RWPE1 (cell line): Measurements from ENCODE around the gene TALDO1.
A peak's percentile ranks its signal among the peaks of the same experiment; 100 is the strongest.

ENCODE experiments used
- CTCF ChIA-PET: fragments of 350-600 bp; sonication (Branson Sonifier 250); formaldehyde crosslinking; extraction: SDS; loops from one replicate; lab custom pipeline; 2021; lab: Yijun Ruan, JAX
- POLR2A ChIA-PET: fragments of 400-600 bp; formaldehyde crosslinking; extraction: SDS; loops from one replicate; lab custom pipeline; 2020; ENCODE audit warnings: antibody characterized with exemption; ENCODE audit not compliant: low non-redundant PET; lab: Yijun Ruan, JAX
- DNase-seq: peaks from one replicate; pipeline ENCODE4 v3.0.0; 2012; ENCODE audit warnings: low spot score
- H3K27ac ChIP-seq: fragments of 450-650 bp; 2 replicates; pipeline ENCODE4 v1.5.1; 2017
- CTCF ChIP-seq: fragments of 450-650 bp; conservative IDR thresholded peaks from 2 replicates; pipeline ENCODE4 v1.5.1; 2017; ENCODE audit warnings: low read depth, mild to moderate bottlenecking

Gene TALDO1

GRCh38 chr11:709109-709997, 37.9 kb upstream of the TALDO1 start:
- no peak for DNase-seq
- ChIA-PET CTCF (interaction anchor here (1.0 kb wide), 1 partner anchor 18 kb away, joined by 4 read pairs; no protein-coding TSS in a partner anchor), POLR2A (no interaction called here)
- H3K27ac ChIP-seq = peak overlapping the region; percentile 97
- TF ChIP-seq CTCF = no peak

GRCh38 chr11:714436-714835, 32.8 kb upstream of the TALDO1 start:
- POLR2A ChIA-PET = no interaction called here
- no peak for TF ChIP-seq CTCF
- no peak for DNase-seq
- CTCF ChIA-PET = no interaction called here
- H3K27ac ChIP-seq = no peak overlapping the region

GRCh38 chr11:719214-720016, 27.8 kb upstream of the TALDO1 start:
- ChIA-PET POLR2A (no interaction called here), CTCF (no interaction called here)
- no peak for TF ChIP-seq CTCF
- no peak for DNase-seq
- peak overlapping the region; percentile 37 for H3K27ac ChIP-seq

GRCh38 chr11:720017-720641, 27.1 kb upstream of the TALDO1 start:
- CTCF ChIA-PET = no interaction called here
- POLR2A ChIA-PET = interaction anchor here (0.8 kb wide), 1 partner anchor 27 kb away, joined by 3 read pairs; no protein-coding TSS in a partner anchor
- DNase-seq = no peak
- TF ChIP-seq CTCF = no peak
- H3K27ac ChIP-seq = peak overlapping the region; percentile 37

GRCh38 chr11:720642-721246, 26.5 kb upstream of the TALDO1 start:
- ChIA-PET POLR2A (interaction anchor here (0.8 kb wide), 1 partner anchor 28 kb away, joined by 3 read pairs; no protein-coding TSS in a partner anchor), CTCF (no interaction called here)
- DNase-seq = no peak
- no peak for TF ChIP-seq CTCF
- peak overlapping the region; percentile 37 for H3K27ac ChIP-seq

GRCh38 chr11:721247-721740, 26.0 kb upstream of the TALDO1 start:
- H3K27ac ChIP-seq = peak overlapping the region; percentile 37; the same call in 1 of the 2 replicates
- no peak for DNase-seq
- CTCF ChIA-PET = no interaction called here
- POLR2A ChIA-PET = no interaction called here
- no peak for TF ChIP-seq CTCF
